Stimulated activated CD8-positive, alpha-beta memory T cell treated with anti-CD3 and anti-CD28 coated beads, Interleukin-7, amount 100 ng/mL, for 48 hours (primary cell): ENCODE measurements around the gene UTF1.
"Not testable (repeated sequence)": the region's sequence is repeated elsewhere in the genome, so short reads cannot be mapped to it uniquely, and the experiment has no call there.

Experiments
- DNase-seq, 2 donors: peaks; one replicate each; pipeline ENCODE4 v3.0.0-alpha.2; 2020; ENCODE audit warnings: low read depth in 1 of 2; ENCODE audit errors: extremely low read depth in 1 of 2

UTF1 gene

DNA sequence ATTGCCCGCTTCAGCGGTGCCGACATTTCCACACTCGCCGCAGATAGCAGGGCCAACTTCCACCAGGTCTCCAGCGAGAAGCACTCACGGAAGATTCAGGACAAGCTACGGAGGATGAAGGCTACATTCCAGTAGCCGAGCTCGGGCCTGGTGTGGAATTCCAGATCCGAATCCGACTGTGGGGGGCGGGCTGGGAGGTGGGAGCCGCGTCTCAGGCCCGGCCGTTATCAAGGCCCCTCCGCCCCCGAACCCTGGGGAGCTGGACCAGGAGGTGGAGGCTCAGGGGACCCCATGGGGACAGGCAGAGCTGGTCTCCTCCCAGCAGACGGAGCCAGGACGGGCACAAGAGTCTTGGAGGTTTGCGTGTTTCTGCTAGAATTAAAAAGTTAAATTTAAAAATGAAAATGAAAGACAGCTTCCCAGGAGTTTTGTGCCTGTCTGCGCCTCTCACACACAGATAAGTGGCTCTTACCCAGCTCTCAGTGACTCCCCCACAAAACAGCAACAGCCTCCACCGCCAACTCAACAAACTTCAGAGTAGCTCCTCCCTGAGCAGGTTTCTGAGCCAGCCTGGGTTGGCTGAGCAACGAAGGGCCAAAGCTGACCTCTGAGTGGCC lies 5.2 kb upstream of the UTF1 start:
- no peak for DNase-seq

DNA sequence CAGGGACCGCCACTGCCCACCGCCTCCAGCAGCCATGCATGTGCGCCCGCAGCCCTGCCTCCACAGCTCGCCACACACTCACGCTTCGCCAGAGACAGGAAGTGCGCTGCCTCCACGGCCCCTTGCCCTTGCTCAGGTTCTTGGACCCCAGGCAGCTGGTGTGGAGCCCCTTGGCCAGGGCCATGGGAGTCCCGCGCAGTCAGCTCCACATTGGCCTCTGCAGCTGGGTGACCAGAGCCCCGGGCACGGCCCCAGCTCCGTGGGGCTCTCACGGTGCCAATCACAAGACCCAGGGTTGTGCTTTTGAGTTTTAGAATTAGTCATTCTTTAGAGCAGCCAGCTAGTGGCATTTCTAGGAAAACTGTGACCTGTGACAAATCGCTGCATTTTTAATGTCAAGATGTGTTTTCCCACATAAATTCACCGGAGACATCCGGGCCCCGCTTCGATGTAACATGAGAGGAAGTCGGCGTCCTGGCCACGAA lies 4.3 kb upstream of the UTF1 start:
- DNase-seq, result peak in 1 of 2 donors; percentile 16

DNA sequence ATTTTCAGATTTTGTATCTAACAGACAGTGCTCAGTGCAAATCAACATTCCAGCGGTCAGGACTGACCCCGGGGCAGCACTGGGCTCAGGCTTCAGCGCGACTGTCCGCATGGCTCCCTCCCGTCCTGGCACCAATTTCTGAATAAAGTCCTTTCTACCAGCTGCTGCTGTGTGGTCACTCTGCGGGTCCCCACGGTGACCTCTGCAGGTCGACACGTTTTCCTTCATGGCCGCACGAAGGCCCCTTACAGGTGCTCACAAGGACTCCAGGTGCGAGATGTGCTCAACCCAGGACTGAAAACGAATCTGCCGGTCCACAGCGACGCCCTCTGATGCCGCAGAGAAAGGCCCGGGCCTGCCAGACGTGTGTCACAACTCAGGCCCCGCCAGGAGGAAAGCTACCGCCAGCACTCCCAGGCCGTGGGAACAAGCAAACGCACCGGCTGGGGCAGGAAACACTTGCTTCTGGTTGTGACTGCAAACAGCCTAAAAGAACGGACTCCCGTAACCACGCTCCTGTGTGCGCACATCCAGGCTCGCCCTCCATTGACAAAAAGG lies 3.7 kb upstream of the UTF1 start:
- DNase-seq, result no peak

DNA sequence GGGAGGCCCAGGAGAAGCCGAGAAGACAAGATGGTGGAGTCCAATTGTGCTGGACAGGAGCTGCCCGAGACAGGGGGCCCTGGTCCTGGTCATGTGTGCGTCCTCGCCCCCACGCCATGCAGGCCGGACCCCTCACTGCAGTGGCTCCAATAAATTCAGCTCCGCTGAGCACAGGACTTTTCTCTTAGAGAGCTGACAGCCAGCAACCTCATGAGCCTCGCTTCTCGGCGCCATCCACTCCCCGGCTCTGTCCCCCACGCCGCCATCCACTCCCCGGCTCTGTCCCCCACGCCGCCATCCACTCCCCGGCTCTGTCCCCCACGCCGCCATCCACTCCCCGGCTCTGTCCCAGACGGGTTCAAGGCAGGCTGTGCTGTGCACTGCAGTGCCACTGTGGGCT lies 2.8 kb upstream of the UTF1 start:
- no peak for DNase-seq

DNA sequence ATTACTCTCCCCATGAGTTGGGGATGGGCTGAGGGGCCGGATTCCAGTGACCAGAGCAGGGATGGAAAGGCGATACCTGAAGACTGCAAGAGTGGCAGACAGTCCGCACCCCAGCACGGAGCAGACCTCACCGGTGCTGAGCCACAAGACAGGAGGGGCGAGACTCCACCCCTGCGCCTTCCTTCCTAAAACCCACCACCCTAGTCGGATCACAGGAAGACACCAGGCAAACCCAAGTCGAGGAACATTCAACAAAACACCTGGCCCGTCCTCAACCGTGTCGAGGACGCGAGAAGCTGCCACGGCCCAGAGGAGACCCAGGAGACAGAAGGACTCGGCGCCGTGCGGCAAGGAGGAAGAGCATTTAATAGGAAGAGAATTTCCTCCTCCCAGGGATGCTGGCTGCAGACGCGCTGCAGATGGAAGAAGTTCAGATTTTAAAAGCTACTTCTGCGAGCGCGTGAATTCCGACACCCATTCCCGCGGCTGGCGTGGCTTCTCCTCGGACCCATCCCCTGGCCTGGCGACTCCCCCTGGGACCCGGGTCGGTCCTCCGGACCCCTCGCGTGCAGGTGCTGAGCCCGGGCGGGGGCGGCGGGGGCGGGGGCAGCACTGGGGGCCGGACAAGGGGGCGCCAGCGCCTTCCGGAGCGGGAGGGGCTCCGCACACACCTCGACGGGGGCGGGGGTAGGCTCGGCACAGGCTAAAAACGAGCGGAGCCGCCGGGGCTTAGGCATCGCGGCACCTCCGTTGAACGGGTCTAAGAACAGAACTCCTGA lies 563 bp upstream of the UTF1 start:
- no peak for DNase-seq

DNA sequence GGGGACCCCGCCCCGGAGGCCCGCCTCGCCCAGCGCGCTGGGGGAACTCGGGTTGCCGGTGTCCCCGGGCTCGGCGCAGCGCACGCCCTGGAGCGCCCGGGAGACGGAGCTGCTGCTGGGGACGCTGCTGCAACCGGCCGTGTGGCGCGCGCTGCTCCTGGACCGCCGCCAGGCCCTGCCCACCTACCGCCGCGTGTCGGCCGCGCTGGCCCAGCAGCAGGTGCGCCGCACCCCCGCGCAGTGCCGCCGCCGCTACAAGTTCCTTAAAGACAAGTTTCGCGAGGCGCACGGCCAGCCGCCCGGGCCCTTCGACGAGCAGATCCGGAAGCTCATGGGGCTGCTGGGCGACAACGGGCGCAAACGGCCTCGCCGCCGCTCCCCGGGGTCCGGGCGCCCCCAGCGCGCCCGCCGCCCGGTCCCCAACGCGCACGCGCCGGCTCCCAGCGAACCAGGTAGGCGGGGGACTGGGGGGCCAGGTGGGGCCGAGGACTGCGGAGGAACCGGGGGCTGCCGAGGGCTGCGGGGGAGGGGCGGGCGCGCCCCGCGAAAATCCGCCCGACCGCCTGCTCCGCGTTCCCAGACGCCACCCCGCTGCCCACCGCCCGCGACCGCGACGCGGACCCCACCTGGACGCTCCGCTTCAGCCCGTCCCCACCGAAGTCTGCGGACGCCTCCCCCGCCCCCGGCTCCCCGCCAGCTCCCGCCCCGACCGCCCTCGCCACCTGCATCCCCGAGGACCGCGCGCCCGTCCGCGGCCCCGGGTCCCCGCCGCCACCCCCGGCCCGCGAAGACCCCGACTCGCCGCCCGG lies 574 bp downstream of the UTF1 start:
- no peak for DNase-seq

DNA sequence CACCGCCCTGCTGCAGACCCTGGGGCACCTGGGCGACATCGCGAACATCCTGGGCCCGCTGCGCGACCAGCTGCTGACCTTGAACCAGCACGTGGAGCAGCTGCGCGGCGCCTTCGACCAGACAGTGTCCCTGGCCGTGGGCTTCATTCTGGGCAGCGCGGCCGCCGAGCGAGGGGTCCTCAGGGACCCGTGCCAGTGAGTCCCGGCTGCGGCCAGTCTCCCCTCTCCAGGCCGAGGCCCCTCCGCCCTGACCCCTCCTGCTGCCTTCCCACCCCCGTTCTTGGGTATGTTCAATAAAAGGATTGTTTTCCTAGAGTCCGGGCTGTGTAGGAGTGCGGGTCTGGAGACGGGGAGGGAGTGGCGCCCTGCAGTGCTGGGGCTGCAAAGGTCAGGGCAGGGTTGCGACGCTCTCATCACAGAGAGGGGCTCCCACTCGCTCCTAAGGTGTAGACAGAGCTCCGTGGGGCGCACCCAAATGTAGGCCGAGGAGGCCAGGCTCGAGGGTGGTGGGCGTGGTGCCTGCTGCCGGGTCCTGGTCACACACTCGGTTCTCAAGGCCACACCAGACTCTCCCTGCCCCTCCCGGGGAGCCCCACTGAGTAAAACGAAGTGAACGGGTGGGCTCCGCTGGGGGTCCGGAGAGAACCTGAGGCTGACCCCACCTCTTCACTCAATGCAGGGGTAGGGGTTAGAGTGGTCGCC lies 1.4 kb downstream of the UTF1 start:
- DNase-seq, result no peak

DNA sequence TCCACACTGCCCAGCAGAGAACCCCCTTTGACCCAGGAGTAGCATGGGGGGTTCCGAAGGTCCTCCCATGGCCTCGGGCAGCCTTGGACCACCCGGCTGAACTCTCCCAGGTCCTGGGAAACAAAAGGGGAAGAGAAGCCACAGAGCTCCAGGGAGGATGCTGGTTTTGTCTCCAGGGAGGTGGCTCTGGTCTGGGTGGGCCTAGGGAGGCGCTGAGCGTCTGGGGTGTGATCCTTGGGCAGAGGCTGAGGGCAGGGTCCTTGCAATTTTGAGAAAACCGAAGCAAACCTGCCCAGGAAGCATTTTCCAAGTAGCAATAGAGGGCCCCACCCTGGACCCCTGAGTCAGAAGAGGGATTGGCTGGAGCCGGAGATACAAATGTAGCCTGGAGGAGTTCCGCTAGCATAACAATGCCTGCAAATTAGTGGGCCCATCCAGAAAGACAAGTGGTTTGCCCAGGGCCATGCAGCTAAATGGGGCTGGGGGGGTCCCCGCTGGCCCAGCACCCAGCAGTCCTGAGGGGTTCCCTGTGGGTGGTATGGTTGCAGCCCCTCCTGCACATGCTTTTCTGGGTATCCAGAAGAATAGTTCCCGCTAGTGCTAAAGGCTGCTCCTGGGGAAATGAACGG lies 2.0 kb downstream of the UTF1 start:
- no peak for DNase-seq

DNA sequence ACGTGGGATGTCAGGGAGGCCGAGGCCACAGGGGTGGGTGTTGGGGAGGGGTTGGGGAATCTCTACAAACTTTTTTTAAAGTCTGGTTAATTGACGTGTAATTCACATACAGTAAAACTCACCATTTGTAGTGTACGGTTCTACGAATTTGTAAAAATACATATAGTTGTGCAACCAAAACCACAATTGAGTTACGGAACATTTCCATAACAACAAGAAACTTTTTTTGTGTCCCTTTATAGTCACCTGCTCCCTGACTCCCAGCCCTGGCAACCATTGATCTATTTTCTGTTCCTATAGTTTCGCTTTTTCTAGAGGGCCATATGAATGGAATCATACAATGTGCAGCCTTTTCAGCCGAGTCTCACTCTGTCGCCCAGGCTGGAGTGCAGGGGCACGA lies 4.8 kb downstream of the UTF1 start:
- not testable (repeated sequence) for DNase-seq

DNA sequence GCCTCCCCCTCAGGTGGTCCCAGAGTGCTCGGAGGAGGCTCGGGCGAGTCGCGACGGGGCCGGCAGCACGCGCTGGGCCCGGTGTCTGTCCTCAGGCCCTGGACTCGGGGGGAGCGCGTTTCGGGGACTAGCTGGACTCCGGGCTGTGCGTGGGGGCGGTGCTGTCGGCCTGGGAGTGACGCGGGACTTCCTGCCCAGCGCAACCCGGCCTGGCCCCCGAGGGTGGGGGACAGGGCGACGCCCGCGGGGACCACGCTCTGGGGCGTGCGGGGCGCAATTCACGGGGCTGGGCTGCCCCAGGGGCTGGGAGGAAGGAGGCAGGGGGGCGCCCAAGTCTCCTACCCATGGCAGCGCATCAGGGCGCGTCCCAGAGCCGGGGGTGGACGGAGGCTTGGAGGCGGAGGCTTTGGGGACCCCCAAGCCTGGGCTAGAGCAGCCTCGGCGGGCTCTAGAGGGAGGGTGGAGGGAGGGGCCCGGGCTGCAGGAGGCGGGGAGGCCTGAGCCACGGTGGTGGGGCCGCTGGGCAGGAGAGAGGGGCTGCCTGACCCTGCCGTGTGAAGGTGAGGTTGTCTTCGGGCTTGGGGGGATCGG lies 5.3 kb downstream of the UTF1 start:
- DNase-seq, result no peak

DNA sequence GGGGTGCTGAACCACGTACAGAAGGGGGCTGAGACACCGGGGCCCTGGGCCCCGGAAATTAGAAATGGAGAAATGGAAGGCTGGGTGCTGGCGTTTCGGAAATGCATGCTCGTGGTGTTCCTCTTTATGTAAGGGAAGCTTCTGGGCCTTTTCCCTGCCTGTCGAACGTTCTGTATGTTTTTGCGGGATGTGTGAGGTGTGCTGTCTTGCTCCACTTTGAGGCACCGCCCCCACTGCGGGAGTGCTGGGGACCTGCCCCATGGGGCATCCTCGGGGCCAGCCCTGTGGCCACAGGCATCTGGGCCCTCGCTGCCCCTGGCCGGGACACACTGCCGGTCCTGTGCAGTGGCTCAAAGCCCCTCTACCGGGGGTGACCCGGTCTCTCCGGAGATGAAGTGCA lies 5.9 kb downstream of the UTF1 start:
- DNase-seq, result no peak

DNA sequence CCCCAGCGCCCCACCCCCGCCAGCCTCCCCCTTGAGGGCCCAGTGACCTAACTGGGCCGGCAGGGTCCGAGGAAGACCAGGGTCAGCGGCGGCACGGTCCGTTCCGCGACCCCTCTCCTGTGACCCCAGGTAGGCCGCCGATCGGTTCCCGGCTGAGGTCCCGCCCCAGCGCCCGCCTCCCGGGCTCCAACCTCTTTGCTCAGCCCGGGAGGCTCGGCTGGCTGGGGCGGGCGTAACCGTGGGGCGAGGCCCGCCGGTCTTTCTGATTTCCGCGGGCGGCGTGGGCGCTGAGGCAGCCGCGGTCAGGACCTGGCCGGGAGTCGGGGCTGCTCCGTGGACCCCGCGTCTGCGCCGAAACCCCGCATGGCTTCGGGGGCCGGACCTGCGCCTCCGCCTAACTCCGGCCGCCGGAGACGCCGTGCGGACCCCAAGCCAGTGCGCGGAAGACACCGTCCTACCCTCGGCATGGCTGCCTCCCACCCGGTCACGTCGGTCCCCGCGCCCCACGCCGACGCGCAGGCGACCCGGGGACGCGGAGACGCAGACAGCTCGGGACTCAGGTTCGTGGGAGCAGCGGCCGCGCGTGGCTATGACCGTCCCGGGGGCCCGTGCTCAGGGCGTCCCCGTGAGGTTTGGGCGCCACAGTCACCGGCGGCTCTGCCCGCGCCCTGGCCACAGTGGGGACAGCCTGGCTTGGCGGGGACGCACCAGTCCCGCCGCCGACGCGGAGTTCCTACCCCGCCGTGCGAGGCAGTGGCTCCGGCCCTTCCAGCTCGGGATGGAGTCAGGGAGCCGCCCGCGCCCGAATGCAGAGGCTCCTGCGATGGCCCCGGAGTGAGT lies 6.6 kb downstream of the UTF1 start:
- DNase-seq, result no peak

DNA sequence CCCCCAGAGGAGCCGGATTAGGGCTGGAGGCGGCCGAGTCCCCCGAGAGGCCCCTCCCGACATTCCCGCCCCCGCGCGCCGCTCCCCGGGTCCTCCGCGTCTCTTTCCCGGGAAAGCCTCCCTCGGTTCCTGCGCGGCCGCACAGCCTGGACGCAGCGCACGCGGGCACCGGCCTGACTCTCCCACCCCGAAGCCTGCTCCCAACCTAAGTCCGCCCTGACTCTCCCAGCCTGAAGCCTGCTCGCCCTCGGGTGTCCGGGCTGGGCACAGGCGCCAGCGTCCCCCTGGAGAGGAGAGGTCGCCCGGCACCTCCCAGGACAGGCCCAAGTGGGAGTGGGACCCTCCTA lies 7.2 kb downstream of the UTF1 start:
- no peak for DNase-seq

DNA sequence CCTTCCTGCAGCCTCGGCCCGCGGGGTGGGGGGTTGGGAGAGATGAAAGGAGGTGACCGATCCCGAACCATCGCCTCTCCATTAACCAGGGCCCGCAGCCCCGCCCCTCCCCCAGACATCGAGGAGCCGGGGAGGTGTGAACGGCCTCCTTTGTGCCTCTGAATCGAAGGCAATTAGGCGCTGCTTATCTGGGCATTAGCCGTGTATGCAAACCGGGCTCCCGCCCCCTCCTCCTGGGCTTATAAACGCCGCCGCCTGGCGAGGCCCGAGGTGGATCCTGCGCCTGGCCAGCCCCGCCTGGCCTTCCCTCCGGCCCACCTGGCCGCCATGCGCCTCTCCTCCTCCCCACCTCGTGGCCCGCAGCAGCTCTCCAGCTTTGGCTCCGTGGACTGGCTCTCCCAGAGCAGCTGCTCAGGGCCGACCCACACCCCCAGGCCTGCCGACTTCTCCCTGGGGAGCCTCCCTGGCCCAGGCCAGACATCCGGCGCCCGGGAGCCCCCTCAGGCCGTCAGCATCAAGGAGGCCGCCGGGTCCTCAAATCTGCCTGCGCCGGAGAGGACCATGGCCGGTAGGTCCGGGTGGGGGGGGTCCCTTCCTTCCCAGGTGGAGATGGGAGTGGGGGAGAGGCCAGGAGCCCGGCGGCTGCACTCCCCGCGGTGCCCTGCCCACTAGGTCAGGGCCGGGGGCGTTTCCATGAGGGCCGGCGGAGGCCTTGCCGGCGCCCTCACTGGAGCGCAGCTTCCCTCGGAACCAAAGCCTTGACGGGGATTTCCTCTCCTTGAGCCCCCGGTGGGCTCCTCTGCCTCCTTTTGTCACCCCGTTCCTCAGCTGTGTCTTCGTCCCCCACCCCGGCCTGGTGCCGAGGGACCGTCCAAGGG lies 7.8 kb downstream of the UTF1 start, which contains the start of gene VENTX:
VENTX (plus strand) TSS at position 268 of the 878 bp plus-strand sequence; CDS start at position 328, 60 bp downstream.
- no peak for DNase-seq

DNA sequence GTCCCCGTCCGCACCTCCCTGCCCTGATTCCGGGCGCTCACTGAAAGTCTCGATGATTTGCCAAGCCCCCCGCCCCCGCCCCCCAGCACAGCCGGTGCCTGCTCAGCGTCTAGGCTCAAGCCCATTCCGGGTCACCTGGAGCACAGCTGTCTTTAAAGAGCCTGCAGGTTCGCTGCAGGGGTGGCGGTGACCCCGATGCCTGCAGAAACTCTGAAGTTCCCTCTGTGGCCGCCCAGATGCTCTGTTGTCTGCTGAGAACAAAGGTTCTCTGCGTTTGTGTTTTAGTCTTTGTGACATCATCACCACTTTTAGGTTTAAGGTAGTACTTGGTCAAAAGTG lies 8.4 kb downstream of the UTF1 start:
- DNase-seq, result no peak

DNA sequence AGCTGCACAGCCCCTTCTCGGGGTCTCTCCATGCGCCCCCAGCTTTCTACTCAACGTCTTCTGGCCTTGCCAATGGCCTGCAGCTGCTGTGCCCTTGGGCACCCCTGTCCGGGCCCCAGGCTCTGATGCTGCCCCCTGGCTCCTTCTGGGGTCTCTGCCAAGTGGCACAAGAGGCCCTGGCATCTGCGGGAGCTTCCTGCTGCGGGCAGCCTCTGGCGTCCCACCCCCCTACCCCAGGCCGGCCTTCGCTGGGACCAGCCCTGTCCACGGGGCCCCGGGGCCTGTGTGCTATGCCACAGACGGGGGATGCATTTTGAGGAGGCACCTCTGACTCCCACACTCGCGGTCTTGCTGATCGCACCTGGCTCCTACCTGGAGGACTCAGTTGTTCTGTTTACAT lies 10.0 kb downstream of the UTF1 start:
- no peak for DNase-seq

DNA sequence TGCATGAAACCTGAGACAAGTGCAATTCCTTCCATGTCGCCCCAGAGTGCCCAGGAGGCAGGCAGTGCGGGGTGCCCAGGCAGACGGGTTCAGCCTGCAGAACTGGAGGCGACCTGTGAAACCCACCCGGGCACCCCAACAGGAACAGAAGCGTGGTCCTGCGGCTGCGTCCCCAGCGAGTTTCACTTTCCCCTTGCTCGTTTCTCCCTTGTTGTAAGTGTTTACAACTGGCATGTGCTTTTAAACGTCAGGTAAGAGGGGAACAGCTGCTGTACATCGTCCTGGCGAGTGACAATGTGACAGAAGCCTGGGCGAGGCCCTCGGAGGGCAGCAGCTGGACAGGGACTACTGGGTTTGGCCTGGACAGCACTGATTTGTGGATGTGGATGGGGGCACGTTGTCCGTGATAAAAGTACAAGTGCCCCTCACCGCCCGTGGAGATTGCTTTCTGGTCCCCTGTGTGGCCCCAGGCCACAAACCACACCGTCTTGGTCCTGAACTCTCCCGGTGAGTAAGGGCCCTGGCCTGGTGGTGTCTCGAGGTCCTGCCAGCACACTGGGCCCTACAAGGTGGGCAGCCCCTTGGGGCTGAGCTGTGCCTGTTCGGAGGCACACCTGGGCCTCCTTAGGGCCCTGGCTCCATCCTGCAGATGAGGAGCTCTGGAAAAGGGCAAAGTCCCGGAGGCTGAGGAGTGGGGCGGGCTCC lies 11.6 kb downstream of the UTF1 start:
- DNase-seq, result no peak
